Measurements from ENCODE around the gene MIPOL1.
A peak's percentile ranks its signal among the peaks of the same experiment; 100 is the strongest.

Gene MIPOL1

GRCh38 chr14:37234222-37234621 is 36.5 kb downstream of the MIPOL1 start:
- no peak for DNase-seq (ENCODE audit: low read depth in 2 of 2)

- DNase-seq (ENCODE audit: low read depth in 2 of 2) = peak; percentile 50 to 54
These were observed 38.3 kb downstream of the MIPOL1 start for GRCh38 chr14:37236044-37236443.

GRCh38 chr14:37237094-37237493 is 39.4 kb downstream of the MIPOL1 start:
- DNase-seq (ENCODE audit: low read depth in 2 of 2) = no peak

- DNase-seq (ENCODE audit: low read depth in 2 of 2) = no peak
These were observed 40.0 kb downstream of the MIPOL1 start for GRCh38 chr14:37237735-37238200.

- DNase-seq (ENCODE audit: low read depth in 2 of 2) = no peak
These were observed 43.5 kb downstream of the MIPOL1 start for GRCh38 chr14:37241198-37241597.

GRCh38 chr14:37246427-37246829 is 48.7 kb downstream of the MIPOL1 start:
- no peak for DNase-seq (ENCODE audit: low read depth in 2 of 2)

- DNase-seq (ENCODE audit: low read depth in 2 of 2) = no peak
These were observed 50.2 kb downstream of the MIPOL1 start for GRCh38 chr14:37247791-37248461.

- DNase-seq (ENCODE audit: low read depth in 2 of 2) = no peak
These were observed 54.0 kb downstream of the MIPOL1 start for GRCh38 chr14:37251775-37252174.

GRCh38 chr14:37252434-37252833 is 54.7 kb downstream of the MIPOL1 start:
- DNase-seq (ENCODE audit: low read depth in 2 of 2) = no peak

- peak; percentile 55 to 60 for DNase-seq (ENCODE audit: low read depth in 2 of 2)
These were observed 56.2 kb downstream of the MIPOL1 start for GRCh38 chr14:37253905-37254304.

- no peak for DNase-seq (ENCODE audit: low read depth in 2 of 2)
These were observed 56.7 kb downstream of the MIPOL1 start for GRCh38 chr14:37254411-37254947.

- DNase-seq (ENCODE audit: low read depth in 2 of 2) = no peak
These were observed 59.8 kb downstream of the MIPOL1 start for GRCh38 chr14:37257501-37258070.

GRCh38 chr14:37262649-37263048 is 64.9 kb downstream of the MIPOL1 start:
- DNase-seq (ENCODE audit: low read depth in 2 of 2) = no peak

GRCh38 chr14:37263656-37264236 is 66.0 kb downstream of the MIPOL1 start:
- no peak for DNase-seq (ENCODE audit: low read depth in 2 of 2)

- no peak for DNase-seq (ENCODE audit: low read depth in 2 of 2)
These were observed 71.1 kb downstream of the MIPOL1 start for GRCh38 chr14:37268788-37269187.

- DNase-seq (ENCODE audit: low read depth in 2 of 2) = no peak
These were observed 72.9 kb downstream of the MIPOL1 start for GRCh38 chr14:37270629-37271028.

- no peak for DNase-seq (ENCODE audit: low read depth in 2 of 2)
These were observed 74.8 kb downstream of the MIPOL1 start for GRCh38 chr14:37272569-37272968.

- no peak for DNase-seq (ENCODE audit: low read depth in 2 of 2)
These were observed 76.9 kb downstream of the MIPOL1 start for GRCh38 chr14:37274652-37275051.

GRCh38 chr14:37275963-37276362 is 78.2 kb downstream of the MIPOL1 start:
- DNase-seq (ENCODE audit: low read depth in 2 of 2) = no peak

GRCh38 chr14:37278636-37279538 is 81.2 kb downstream of the MIPOL1 start:
- no peak for DNase-seq (ENCODE audit: low read depth in 2 of 2)

GRCh38 chr14:37279818-37280217 is 82.1 kb downstream of the MIPOL1 start:
- no peak for DNase-seq (ENCODE audit: low read depth in 2 of 2)

GRCh38 chr14:37284760-37285159 is 87.0 kb downstream of the MIPOL1 start:
- no peak for DNase-seq (ENCODE audit: low read depth in 2 of 2)
